ENCODE data around the gene OPCML. TPM values are rescaled to one million over a fixed set of nuclear protein-coding genes. Genes with fewer than 3 reads are reported as not detected.

OPCML gene
- total RNA-seq, 1 donor from 2014 or later = 2.7 TPM

DNA sequence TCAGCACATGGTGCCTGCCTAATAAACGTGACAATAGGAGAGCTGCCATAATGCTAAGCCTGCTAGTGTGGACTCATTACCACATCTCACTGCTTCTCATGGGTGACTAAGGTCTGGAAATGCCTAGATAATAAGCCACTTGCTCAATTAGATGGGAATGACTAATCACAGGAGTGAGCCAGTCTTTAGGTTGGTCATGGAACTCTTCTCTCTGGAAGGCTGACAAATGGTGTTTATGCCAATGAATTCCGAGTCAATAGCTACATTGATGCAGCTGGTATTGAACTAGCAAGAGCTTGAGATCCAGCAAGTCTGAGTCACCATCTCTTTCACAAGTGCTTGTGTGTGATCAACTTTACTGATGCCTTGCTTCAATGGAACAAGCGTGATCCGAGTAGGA is 334.9 kb downstream of the OPCML start:
- Mint-ChIP-seq H3K4me1 (ENCODE audit: low read depth) (no peaks in the 10 kb centered on the region), H3K36me3 (ENCODE audit: low read depth) (no peaks in the 10 kb centered on the region), H3K27me3 (ENCODE audit: low read depth) (peaks cover 6% of the 10 kb centered on the region), H3K9me3 (ENCODE audit: low read depth) (no peaks in the 10 kb centered on the region), H3K27ac (ENCODE audit: unreplicated experiment) (no peak overlapping the region), H3K4me3 (ENCODE audit: unreplicated experiment) (no peak overlapping the region)
- DNase-seq (ENCODE audit: low spot score) = no peak
- TF ChIP-seq, protein P1, sequence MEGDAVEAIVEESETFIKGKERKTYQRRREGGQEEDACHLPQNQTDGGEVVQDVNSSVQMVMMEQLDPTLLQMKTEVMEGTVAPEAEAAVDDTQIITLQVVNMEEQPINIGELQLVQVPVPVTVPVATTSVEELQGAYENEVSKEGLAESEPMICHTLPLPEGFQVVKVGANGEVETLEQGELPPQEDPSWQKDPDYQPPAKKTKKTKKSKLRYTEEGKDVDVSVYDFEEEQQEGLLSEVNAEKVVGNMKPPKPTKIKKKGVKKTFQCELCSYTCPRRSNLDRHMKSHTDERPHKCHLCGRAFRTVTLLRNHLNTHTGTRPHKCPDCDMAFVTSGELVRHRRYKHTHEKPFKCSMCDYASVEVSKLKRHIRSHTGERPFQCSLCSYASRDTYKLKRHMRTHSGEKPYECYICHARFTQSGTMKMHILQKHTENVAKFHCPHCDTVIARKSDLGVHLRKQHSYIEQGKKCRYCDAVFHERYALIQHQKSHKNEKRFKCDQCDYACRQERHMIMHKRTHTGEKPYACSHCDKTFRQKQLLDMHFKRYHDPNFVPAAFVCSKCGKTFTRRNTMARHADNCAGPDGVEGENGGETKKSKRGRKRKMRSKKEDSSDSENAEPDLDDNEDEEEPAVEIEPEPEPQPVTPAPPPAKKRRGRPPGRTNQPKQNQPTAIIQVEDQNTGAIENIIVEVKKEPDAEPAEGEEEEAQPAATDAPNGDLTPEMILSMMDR (IDR thresholded peaks at IDR 0.05) = no peak

DNA sequence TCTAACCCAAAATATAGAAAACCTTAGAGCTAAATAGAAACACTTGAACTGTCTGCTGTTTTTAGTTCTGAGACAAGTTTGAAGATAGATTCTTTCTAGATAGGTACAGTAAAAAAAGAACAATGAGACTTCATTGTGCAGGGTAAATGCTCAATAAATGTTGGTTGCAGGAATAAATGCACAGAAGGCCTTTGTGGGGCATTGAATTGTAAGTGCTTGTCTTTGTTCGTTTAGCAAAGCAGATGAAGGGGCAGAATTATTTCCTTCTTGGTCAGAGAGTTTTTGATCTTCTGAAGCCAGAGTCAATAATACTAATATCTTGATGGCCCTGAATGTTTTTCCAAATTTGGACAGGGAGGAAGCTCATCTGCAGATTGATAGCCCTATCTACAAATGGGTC is 340.4 kb downstream of the OPCML start:
- Mint-ChIP-seq H3K36me3 (ENCODE audit: low read depth) (no peaks in the 10 kb centered on the region), H3K4me3 (ENCODE audit: unreplicated experiment) (no peak overlapping the region), H3K27me3 (ENCODE audit: low read depth) (peaks cover 15% of the 10 kb centered on the region), H3K4me1 (ENCODE audit: low read depth) (no peaks in the 10 kb centered on the region), H3K9me3 (ENCODE audit: low read depth) (no peaks in the 10 kb centered on the region), H3K27ac (ENCODE audit: unreplicated experiment) (no peak overlapping the region)
- TF ChIP-seq, protein P1 (IDR thresholded peaks at IDR 0.05) = no peak
- no peak for DNase-seq (ENCODE audit: low spot score)

DNA sequence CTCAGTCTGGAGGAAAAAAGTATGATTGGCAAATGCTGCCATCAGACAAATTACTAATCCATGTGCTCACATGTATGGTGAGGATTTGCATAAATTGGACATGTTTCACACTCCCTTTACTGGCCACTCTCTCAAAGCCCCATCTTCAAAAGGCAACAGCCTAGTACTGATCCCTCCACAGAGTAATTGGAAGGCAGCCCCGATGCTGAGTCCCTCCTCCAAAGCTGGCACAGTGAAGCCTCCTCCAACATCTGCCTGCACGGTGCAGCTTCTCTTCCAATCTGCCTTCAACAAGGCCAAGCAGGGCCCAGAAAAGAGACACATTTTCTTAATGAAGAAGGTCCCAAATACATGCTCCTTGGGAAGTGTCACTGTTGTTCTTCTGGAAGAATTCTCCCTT is 350.6 kb downstream of the OPCML start:
- TF ChIP-seq, protein P1 (IDR thresholded peaks at IDR 0.05) = no peak
- no peak for DNase-seq (ENCODE audit: low spot score)
- H3K36me3 Mint-ChIP-seq (ENCODE audit: low read depth) = no peaks in the 10 kb centered on the region
- H3K27ac Mint-ChIP-seq (ENCODE audit: unreplicated experiment) = no peak overlapping the region
- no peak overlapping the region for H3K4me3 Mint-ChIP-seq (ENCODE audit: unreplicated experiment)
- no peaks in the 10 kb centered on the region for H3K9me3 Mint-ChIP-seq (ENCODE audit: low read depth)
- no peaks in the 10 kb centered on the region for H3K4me1 Mint-ChIP-seq (ENCODE audit: low read depth)
- peaks cover 24% of the 10 kb centered on the region for H3K27me3 Mint-ChIP-seq (ENCODE audit: low read depth)

DNA sequence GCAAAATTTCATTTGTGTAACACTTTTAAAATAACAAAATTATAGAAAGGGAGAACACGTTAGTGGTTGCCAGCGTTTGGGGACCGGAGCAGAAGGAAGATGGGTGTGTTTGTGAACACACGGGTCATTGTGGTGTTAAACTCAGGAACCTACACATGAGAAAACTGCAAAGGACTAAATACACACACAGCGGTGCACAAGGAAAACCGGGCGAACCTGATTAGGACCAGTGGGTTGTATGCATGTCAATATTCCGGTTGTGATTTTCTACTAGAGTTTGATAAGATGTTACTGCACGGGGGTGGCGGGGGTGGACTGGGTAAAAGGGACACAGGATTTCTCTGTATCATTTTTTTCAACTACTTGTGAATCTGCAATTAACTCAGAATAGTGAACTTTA is 351.2 kb downstream of the OPCML start:
- Mint-ChIP-seq H3K9me3 (ENCODE audit: low read depth) (no peaks in the 10 kb centered on the region), H3K27me3 (ENCODE audit: low read depth) (peaks cover 24% of the 10 kb centered on the region), H3K4me1 (ENCODE audit: low read depth) (no peaks in the 10 kb centered on the region), H3K4me3 (ENCODE audit: unreplicated experiment) (no peak overlapping the region), H3K36me3 (ENCODE audit: low read depth) (no peaks in the 10 kb centered on the region), H3K27ac (ENCODE audit: unreplicated experiment) (no peak overlapping the region)
- TF ChIP-seq, protein P1 (IDR thresholded peaks at IDR 0.05) = no peak
- no peak for DNase-seq (ENCODE audit: low spot score)

DNA sequence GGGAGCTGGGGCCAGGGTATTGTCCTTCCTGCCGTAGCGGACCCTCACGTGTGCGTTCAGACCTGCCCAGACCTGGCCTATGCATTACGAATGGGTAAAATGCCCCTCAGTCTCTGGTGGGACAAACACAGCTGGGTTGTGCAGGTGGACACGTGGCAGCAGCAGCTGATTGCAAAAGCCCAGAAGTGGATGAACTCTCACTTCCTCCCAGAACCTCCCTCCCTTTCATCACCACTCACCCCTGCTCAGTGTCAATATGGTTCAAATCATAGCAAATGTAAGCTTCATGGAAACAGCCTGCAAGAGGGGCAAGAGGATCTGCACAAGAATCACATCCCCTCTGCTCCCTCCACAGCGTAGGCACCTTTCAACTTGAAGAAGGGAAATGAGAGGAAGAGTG is 352.1 kb downstream of the OPCML start:
- TF ChIP-seq, protein P1 (IDR thresholded peaks at IDR 0.05) = no peak
- Mint-ChIP-seq H3K36me3 (ENCODE audit: low read depth) (no peaks in the 10 kb centered on the region), H3K27ac (ENCODE audit: unreplicated experiment) (no peak overlapping the region), H3K4me1 (ENCODE audit: low read depth) (no peaks in the 10 kb centered on the region), H3K9me3 (ENCODE audit: low read depth) (no peaks in the 10 kb centered on the region), H3K27me3 (ENCODE audit: low read depth) (peaks cover 21% of the 10 kb centered on the region), H3K4me3 (ENCODE audit: unreplicated experiment) (no peak overlapping the region)
- DNase-seq (ENCODE audit: low spot score) = no peak
